Transverse colon (tissue), 4 donors: ENCODE measurements around the gene PRRG2.

Source experiments
- CTCF ChIP-seq, 5 experiments: fragments of 200-600 bp in 3 of 5; fragments of 450-650 bp in 2 of 5; sonication (generic) in 3 of 5; IDR thresholded peaks; 1 replicate in 2 of 5; 2 replicates in 3 of 5; pipeline ENCODE4 v1.5.1; 2016 to 2017; ENCODE audit warnings: antibody characterized with exemption in 5 of 5, inconsistent platforms in 3 of 5, mild to moderate bottlenecking in 2 of 5, moderate library complexity in 1 of 5
- POLR2A ChIP-seq: fragments of 450-650 bp; IDR thresholded peaks from one replicate; pipeline ENCODE4 v1.6.1; 2016; ENCODE audit warnings: antibody characterized with exemption, mild to moderate bottlenecking, moderate library complexity
- POLR2AphosphoS5 ChIP-seq, 3 donors: sonication (generic); formaldehyde crosslinking; IDR thresholded peaks; one replicate each; pipeline ENCODE4 v1.6.1; 2016; ENCODE audit warnings: antibody characterized with exemption in 3 of 3

- peak; percentile 95 for TF ChIP-seq POLR2A
- peak; percentile 97 for TF ChIP-seq POLR2AphosphoS5 (IDR thresholded peaks at IDR 0.05)
- no peak for TF ChIP-seq CTCF (IDR thresholded peaks at IDR 0.05)
Observed at GRCh38 chr19:49580264-49581006, 681 bp upstream of the PRRG2 start, which contains the start of gene NOSIP.
